Fibroblast of lung (primary cell): ENCODE results near the gene KMT2C. TPM values are rescaled to one million over a fixed set of nuclear protein-coding genes. Genes with fewer than 3 reads are reported as not detected.
"Not testable (repeated sequence)": the region's sequence is repeated elsewhere in the genome, so short reads cannot be mapped to it uniquely, and the experiment has no call there.

ENCODE experiments used
- DNase-seq, 2 donors: peaks; one replicate each; pipeline versions ENCODE4 v3.0.0 to v3.0.0-alpha.2; 2010; ENCODE audit warnings: low read depth in 2 of 2
- H2AFZ ChIP-seq: 2 replicates; pipeline ENCODE4 v1.5.1; 2012; ENCODE audit warnings: low read length, control low read depth, inconsistent platforms
- H3K27ac ChIP-seq: 2 replicates; pipeline ENCODE4 v1.5.1; 2011; ENCODE audit warnings: low read length, control low read depth; ENCODE audit not compliant: insufficient read depth
- H3K27me3 ChIP-seq: 2 replicates; pipeline ENCODE4 v1.5.1; 2011; ENCODE audit warnings: mild to moderate bottlenecking, low read length; ENCODE audit not compliant: control insufficient read depth, insufficient read depth
- H3K36me3 ChIP-seq: 2 replicates; pipeline ENCODE4 v1.5.1; 2011; ENCODE audit warnings: low read length; ENCODE audit not compliant: control insufficient read depth, insufficient read depth
- H3K4me1 ChIP-seq: 2 replicates; pipeline ENCODE4 v1.5.1; 2011; ENCODE audit warnings: low read length; ENCODE audit not compliant: control insufficient read depth, insufficient read depth; ENCODE audit errors: extremely low read depth
- H3K4me2 ChIP-seq: 2 replicates; pipeline ENCODE4 v1.5.1; 2011; ENCODE audit warnings: low read length, control low read depth; ENCODE audit not compliant: insufficient read depth; ENCODE audit errors: extremely low read depth
- H3K4me3 ChIP-seq, 4 experiments: fragments of 200-600 bp in 1 of 4; sonication (generic) in 1 of 4; replicated peaks in 1 of 4; 2 replicates each; pipeline ENCODE4 v1.5.1; 2011 to 2016; ENCODE audit warnings: low read length in 4 of 4, low read depth in 3 of 4, mild to moderate bottlenecking in 3 of 4, control low read depth in 2 of 4, inconsistent platforms in 1 of 4, mixed read lengths in 1 of 4; ENCODE audit not compliant: insufficient read depth in 1 of 4; ENCODE audit errors: control extremely low read depth in 1 of 4
- H3K79me2 ChIP-seq: 2 replicates; pipeline ENCODE4 v1.5.1; 2012; ENCODE audit warnings: mild to moderate bottlenecking, low read length, inconsistent platforms; ENCODE audit not compliant: control insufficient read depth, insufficient read depth
- H3K9ac ChIP-seq: 2 replicates; pipeline ENCODE4 v1.5.1; 2011; ENCODE audit warnings: mild to moderate bottlenecking, low read length, control low read depth; ENCODE audit not compliant: insufficient read depth
- H3K9me3 ChIP-seq: 2 replicates; pipeline ENCODE4 v1.5.1; 2012; ENCODE audit warnings: low read depth, low read length; ENCODE audit not compliant: control insufficient read depth, insufficient read depth
- H4K20me1 ChIP-seq: 2 replicates; pipeline ENCODE4 v1.5.1; 2011; ENCODE audit warnings: low read length; ENCODE audit not compliant: control insufficient read depth, insufficient read depth; ENCODE audit errors: extremely low read depth
- CTCF ChIP-seq, 2 donors: IDR thresholded peaks in 1 of 2; conservative IDR thresholded peaks in 1 of 2; 1 replicate in 1 of 2; 2 replicates in 1 of 2; pipeline ENCODE4 v1.5.1; 2011 to 2012; ENCODE audit warnings: low read length in 2 of 2, control low read depth in 1 of 2, inconsistent platforms in 1 of 2, low read depth in 1 of 2, mild to moderate bottlenecking in 1 of 2
- EZH2 ChIP-seq: IDR thresholded peaks from 2 replicates; pipeline ENCODE4 v1.5.1; 2012; ENCODE audit warnings: low read length, control low read depth, mild to moderate bottlenecking; ENCODE audit errors: missing control alignments
- polyA plus RNA-seq, 2 donors: library from polyadenylated mRNA; depleted of rRNA in 1 of 2; stranded (reverse) in 1 of 2; unstranded in 1 of 2; fragments of >200 nt; gene quantifications; 2 replicates each; pipeline ENCODE4 v1.2.1, GENCODE V29; 2011 to 2012; ENCODE audit warnings: missing spikeins in 1 of 2
- total RNA-seq: library from RNA; depleted of rRNA; stranded (reverse); fragments of >200 nt; gene quantifications from 2 replicates; pipeline ENCODE4 v1.2.1, GENCODE V29; 2014

The KMT2C gene
- total and polyA plus RNA-seq, 2 donors (not counting 1 experiment from before 2014, with no cell fraction given): 11.1 to 32.4 TPM

DNA sequence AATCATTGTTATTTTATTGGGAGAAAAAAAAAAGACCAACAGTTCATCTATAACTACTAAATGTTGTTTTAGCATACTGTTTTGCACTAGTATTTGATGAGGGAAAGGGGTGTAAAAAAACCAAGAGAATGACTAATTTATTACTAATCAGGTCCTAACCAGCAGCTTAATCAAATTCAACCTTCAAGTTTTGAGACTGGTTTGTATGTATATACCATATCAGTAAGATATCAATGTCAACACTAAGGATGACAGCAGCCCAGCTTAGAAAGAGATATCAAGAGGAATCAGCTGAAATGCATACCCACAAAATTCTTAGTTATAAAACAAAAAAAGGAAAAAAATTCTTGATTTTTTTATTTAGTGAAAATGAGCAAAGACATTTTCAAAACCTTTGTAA lies 122.6 kb downstream of the KMT2C start:
- Histone ChIP-seq H2AFZ (no peak overlapping the region), H4K20me1 (no peaks in the 10 kb centered on the region), H3K4me2 (no peak overlapping the region), H3K4me1 (no peaks in the 10 kb centered on the region), H3K4me3 (no peak overlapping the region), H3K9ac (no peak overlapping the region), H3K27ac (no peak overlapping the region), H3K9me3 (no peaks in the 10 kb centered on the region), H3K79me2 (no peaks in the 10 kb centered on the region), H3K36me3 (no peaks in the 10 kb centered on the region), H3K27me3 (no peaks in the 10 kb centered on the region)
- TF ChIP-seq EZH2 (no peak), CTCF (conservative IDR thresholded peaks at IDR 0.05 in 1 of 2, IDR thresholded peaks at IDR 0.05 in 1 of 2; ENCODE audit: low read depth in 1 of 2, low read length in 2 of 2) (no peak)
- no peak for DNase-seq

- peak; percentile 22 to 82 for DNase-seq
- Histone ChIP-seq H3K9me3 (no peaks in the 10 kb centered on the region), H3K27ac (no peak overlapping the region), H3K4me2 (no peak overlapping the region), H4K20me1 (no peaks in the 10 kb centered on the region), H3K36me3 (no peaks in the 10 kb centered on the region), H2AFZ (no peak overlapping the region), H3K4me3 (no peak overlapping the region), H3K9ac (no peak overlapping the region), H3K4me1 (no peaks in the 10 kb centered on the region), H3K27me3 (no peaks in the 10 kb centered on the region), H3K79me2 (no peaks in the 10 kb centered on the region)
- TF ChIP-seq CTCF (conservative IDR thresholded peaks at IDR 0.05 in 1 of 2, IDR thresholded peaks at IDR 0.05 in 1 of 2; ENCODE audit: low read depth in 1 of 2, low read length in 2 of 2) (no peak), EZH2 (no peak)
Observed at GRCh38 chr7:152312316-152312715, 123.5 kb downstream of the KMT2C start.

- Histone ChIP-seq H3K79me2 (no peaks in the 10 kb centered on the region), H2AFZ (no peak overlapping the region), H3K27ac (no peak overlapping the region), H4K20me1 (no peaks in the 10 kb centered on the region), H3K9ac (no peak overlapping the region), H3K4me2 (no peak overlapping the region), H3K27me3 (no peaks in the 10 kb centered on the region), H3K36me3 (peaks cover 3% of the 10 kb centered on the region), H3K9me3 (no peaks in the 10 kb centered on the region), H3K4me3 (no peak overlapping the region), H3K4me1 (no peaks in the 10 kb centered on the region)
- no peak for DNase-seq
- TF ChIP-seq EZH2: no peak
- TF ChIP-seq CTCF (conservative IDR thresholded peaks at IDR 0.05 in 1 of 2, IDR thresholded peaks at IDR 0.05 in 1 of 2; ENCODE audit: low read depth in 1 of 2, low read length in 2 of 2): no peak
Observed at GRCh38 chr7:152307902-152308301, 127.9 kb downstream of the KMT2C start.

DNA sequence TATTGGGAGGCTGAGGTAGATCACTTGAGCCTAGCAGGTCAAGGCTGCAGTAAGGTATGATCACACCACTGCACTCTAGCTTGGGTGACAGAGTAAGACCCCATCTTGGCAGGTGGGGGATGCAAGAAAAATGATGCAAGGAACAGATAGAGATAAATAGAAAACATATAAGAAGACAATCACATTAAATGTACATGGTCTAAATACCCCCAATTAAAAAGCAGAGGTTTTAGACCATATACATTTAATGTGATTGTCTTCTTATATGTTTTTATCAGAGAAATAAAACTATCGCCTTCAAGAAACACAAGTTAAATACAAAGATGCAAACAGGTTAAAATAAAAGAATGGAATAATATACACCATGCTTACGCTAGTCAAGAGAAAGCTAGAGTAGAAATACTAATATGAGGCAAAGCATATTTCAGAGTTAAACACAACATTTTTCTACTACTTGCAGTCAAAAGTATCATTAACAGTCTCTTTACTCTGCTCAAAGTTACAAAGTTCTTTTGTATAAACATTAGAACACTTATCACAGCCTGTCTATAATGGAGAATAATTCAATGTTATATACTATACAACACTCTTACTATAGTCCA lies 136.2 kb downstream of the KMT2C start:
- not testable (repeated sequence) for H2AFZ ChIP-seq, H3K36me3 ChIP-seq, H3K9ac ChIP-seq, H3K27me3 ChIP-seq, H3K4me1 ChIP-seq, H3K27ac ChIP-seq, DNase-seq, H3K79me2 ChIP-seq, H4K20me1 ChIP-seq, H3K9me3 ChIP-seq, H3K4me2 ChIP-seq, H3K4me3 ChIP-seq
